Astrocyte (in vitro differentiated cells and primary cell): ENCODE measurements around the gene SORBS2. TPM values are rescaled to one million over a fixed set of nuclear protein-coding genes. Genes with fewer than 3 reads are reported as not detected.

Experiments
- DNase-seq: peaks from one replicate; pipeline ENCODE4 v3.0.0-alpha.2; 2010; ENCODE audit warnings: low read depth
- FAIRE-seq: peaks from 2 replicates; lab custom pipeline; 2011; peaks lifted over from hg19 to GRCh38; lab: Jason Lieb, UNC
- H2AFZ ChIP-seq: 2 replicates; pipeline ENCODE4 v1.6.0; 2012; ENCODE audit warnings: low read depth, low read length, inconsistent platforms
- H3K27ac ChIP-seq: 2 replicates; pipeline ENCODE4 v1.5.1; 2011; ENCODE audit warnings: low read depth, low read length, inconsistent platforms
- H3K27me3 ChIP-seq: 2 replicates; pipeline ENCODE4 v1.6.0; 2011; ENCODE audit warnings: low read length, inconsistent platforms; ENCODE audit not compliant: insufficient read depth
- H3K36me3 ChIP-seq: 2 replicates; pipeline ENCODE4 v1.5.1; 2011; ENCODE audit warnings: low read length, inconsistent platforms; ENCODE audit not compliant: insufficient read depth
- H3K4me1 ChIP-seq: 2 replicates; pipeline ENCODE4 v1.5.1; 2011; ENCODE audit warnings: low read length, inconsistent platforms; ENCODE audit not compliant: insufficient read depth
- H3K4me2 ChIP-seq: 2 replicates; pipeline ENCODE4 v1.6.0; 2012; ENCODE audit warnings: low read length, inconsistent platforms
- H3K4me3 ChIP-seq: 2 replicates; pipeline ENCODE4 v1.5.1; 2011; ENCODE audit warnings: low read depth, mild to moderate bottlenecking, low read length, inconsistent platforms; ENCODE audit not compliant: insufficient read depth
- H3K79me2 ChIP-seq: 2 replicates; pipeline ENCODE4 v1.6.0; 2012; ENCODE audit warnings: mild to moderate bottlenecking, low read length, inconsistent platforms; ENCODE audit not compliant: insufficient read depth
- H3K9ac ChIP-seq: 2 replicates; pipeline ENCODE4 v1.6.0; 2012; ENCODE audit warnings: mild to moderate bottlenecking, low read length, inconsistent platforms
- H3K9me3 ChIP-seq: 2 replicates; pipeline ENCODE4 v1.5.1; 2012; ENCODE audit warnings: low read depth, mild to moderate bottlenecking, low read length, inconsistent platforms; ENCODE audit not compliant: insufficient read depth
- H4K20me1 ChIP-seq: 2 replicates; pipeline ENCODE4 v1.6.0; 2012; ENCODE audit warnings: low read length, inconsistent platforms; ENCODE audit not compliant: insufficient read depth
- H3K27ac Mint-ChIP-seq: one replicate; pipeline ENCODE4 v1.8.0; 2021; ENCODE audit warnings: mild to moderate bottlenecking, mixed read lengths; ENCODE audit not compliant: unreplicated experiment
- H3K27me3 Mint-ChIP-seq: one replicate; pipeline ENCODE4 v1.8.0; 2021; ENCODE audit warnings: low read depth, mixed read lengths; ENCODE audit not compliant: unreplicated experiment
- H3K36me3 Mint-ChIP-seq: one replicate; pipeline ENCODE4 v1.8.0; 2021; ENCODE audit warnings: low read depth, mixed read lengths; ENCODE audit not compliant: unreplicated experiment
- H3K4me1 Mint-ChIP-seq: one replicate; pipeline ENCODE4 v1.8.0; 2021; ENCODE audit warnings: low read depth, mixed read lengths; ENCODE audit not compliant: unreplicated experiment
- H3K4me3 Mint-ChIP-seq: one replicate; pipeline ENCODE4 v1.8.0; 2021; ENCODE audit warnings: mild to moderate bottlenecking, moderate library complexity, mixed read lengths; ENCODE audit not compliant: unreplicated experiment
- H3K9me3 Mint-ChIP-seq: one replicate; pipeline ENCODE4 v1.8.0; 2021; ENCODE audit warnings: mild to moderate bottlenecking, mixed read lengths; ENCODE audit not compliant: unreplicated experiment
- EZH2 ChIP-seq: IDR thresholded peaks from 2 replicates; pipeline ENCODE4 v1.6.1; 2012; ENCODE audit warnings: mild to moderate bottlenecking, low read length, inconsistent platforms; ENCODE audit not compliant: insufficient read depth
- total RNA-seq: library from RNA; stranded (reverse); gene quantifications from 2 replicates; pipeline ENCODE4 v1.2.1, GENCODE V29; 2021
- TF ChIP-seq, protein P1 (sequence below): IDR thresholded peaks from 2 replicates; pipeline ENCODE4 v1.5.1; 2011; ENCODE audit warnings: low read depth, mild to moderate bottlenecking, inconsistent platforms, low read length, moderate library complexity; ENCODE audit not compliant: insufficient read depth

SORBS2 gene
- total RNA-seq, 1 donor from 2014 or later = 97.4 TPM

- Histone ChIP-seq H3K36me3 (no peaks in the 10 kb centered on the region), H3K4me1 (no peaks in the 10 kb centered on the region), H3K9me3 (no peaks in the 10 kb centered on the region), H3K79me2 (no peaks in the 10 kb centered on the region), H3K4me2 (no peak overlapping the region), H4K20me1 (no peaks in the 10 kb centered on the region), H3K27me3 (no peaks in the 10 kb centered on the region), H3K4me3 (no peak overlapping the region), H3K27ac (no peak overlapping the region), H3K9ac (no peak overlapping the region), H2AFZ (no peak overlapping the region)
- no peak overlapping the region for H3K4me3 Mint-ChIP-seq
- peaks cover 19% of the 10 kb centered on the region for H3K36me3 Mint-ChIP-seq
- no peaks in the 10 kb centered on the region for H3K9me3 Mint-ChIP-seq
- no peak for TF ChIP-seq EZH2
- TF ChIP-seq, protein P1, sequence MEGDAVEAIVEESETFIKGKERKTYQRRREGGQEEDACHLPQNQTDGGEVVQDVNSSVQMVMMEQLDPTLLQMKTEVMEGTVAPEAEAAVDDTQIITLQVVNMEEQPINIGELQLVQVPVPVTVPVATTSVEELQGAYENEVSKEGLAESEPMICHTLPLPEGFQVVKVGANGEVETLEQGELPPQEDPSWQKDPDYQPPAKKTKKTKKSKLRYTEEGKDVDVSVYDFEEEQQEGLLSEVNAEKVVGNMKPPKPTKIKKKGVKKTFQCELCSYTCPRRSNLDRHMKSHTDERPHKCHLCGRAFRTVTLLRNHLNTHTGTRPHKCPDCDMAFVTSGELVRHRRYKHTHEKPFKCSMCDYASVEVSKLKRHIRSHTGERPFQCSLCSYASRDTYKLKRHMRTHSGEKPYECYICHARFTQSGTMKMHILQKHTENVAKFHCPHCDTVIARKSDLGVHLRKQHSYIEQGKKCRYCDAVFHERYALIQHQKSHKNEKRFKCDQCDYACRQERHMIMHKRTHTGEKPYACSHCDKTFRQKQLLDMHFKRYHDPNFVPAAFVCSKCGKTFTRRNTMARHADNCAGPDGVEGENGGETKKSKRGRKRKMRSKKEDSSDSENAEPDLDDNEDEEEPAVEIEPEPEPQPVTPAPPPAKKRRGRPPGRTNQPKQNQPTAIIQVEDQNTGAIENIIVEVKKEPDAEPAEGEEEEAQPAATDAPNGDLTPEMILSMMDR = no peak
- DNase-seq (no peak), FAIRE-seq (no peak)
- no peak overlapping the region for H3K27ac Mint-ChIP-seq
- H3K4me1 Mint-ChIP-seq = peaks cover 14% of the 10 kb centered on the region
- no peaks in the 10 kb centered on the region for H3K27me3 Mint-ChIP-seq
Measured at GRCh38 chr4:185638548-185639301, 173.3 kb downstream of the SORBS2 start.

DNA sequence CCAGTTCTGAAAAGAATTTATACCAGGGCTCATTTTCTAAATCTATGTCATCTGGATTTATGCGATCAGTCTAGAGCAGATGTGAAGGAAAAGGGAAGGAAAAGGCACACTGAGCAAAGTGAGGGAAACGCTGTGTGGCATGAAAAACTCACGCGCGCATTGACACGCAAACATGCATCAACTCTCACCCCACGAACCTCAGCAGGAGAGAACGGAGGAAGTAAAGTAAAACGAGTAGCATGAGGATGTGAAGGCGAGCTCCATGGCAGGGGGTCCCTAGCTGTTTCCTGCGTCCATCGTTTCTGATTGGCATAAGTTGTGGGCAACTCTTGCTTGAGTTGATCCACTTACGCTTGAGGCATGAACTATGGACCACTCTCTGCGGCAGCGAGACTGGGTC is 173.9 kb downstream of the SORBS2 start:
- TF ChIP-seq EZH2 = no peak
- TF ChIP-seq, protein P1 = no peak
- Histone ChIP-seq H3K27me3 (no peaks in the 10 kb centered on the region), H3K27ac (no peak overlapping the region), H3K9me3 (no peaks in the 10 kb centered on the region), H3K4me3 (no peak overlapping the region), H3K4me1 (no peaks in the 10 kb centered on the region), H2AFZ (no peak overlapping the region), H4K20me1 (no peaks in the 10 kb centered on the region), H3K79me2 (no peaks in the 10 kb centered on the region), H3K4me2 (no peak overlapping the region), H3K9ac (no peak overlapping the region), H3K36me3 (no peaks in the 10 kb centered on the region)
- FAIRE-seq (no peak), DNase-seq (no peak)
- Mint-ChIP-seq H3K27me3 (no peaks in the 10 kb centered on the region), H3K36me3 (peaks cover 12% of the 10 kb centered on the region), H3K27ac (no peak overlapping the region), H3K4me3 (no peak overlapping the region), H3K9me3 (no peaks in the 10 kb centered on the region), H3K4me1 (peaks cover 14% of the 10 kb centered on the region)
